SK-N-SH (cell line): ENCODE measurements around the gene RNASEH2B.

ENCODE experiments used
- CTCF ChIP-seq: fragments of 200-600 bp; sonication (generic); IDR thresholded peaks from 2 replicates; pipeline ENCODE4 v1.6.1; 2017; ENCODE audit warnings: antibody characterized with exemption, mild to moderate bottlenecking, moderate library complexity
- JUND ChIP-seq: IDR thresholded peaks from 2 replicates; pipeline ENCODE4 v1.4.0; 2012
- POLR2AphosphoS5 ChIP-seq: IDR thresholded peaks from 2 replicates; pipeline ENCODE4 v1.6.1; 2012; ENCODE audit warnings: low read depth, low read length
- TAF1 ChIP-seq: IDR thresholded peaks from 2 replicates; pipeline ENCODE4 v1.6.1; 2012; ENCODE audit warnings: low read depth, mild to moderate bottlenecking, low read length, moderate library complexity, borderline replicate concordance

GRCh38 chr13:51000571-51001260 lies 91.1 kb downstream of the RNASEH2B start:
- TF ChIP-seq TAF1, result no peak
- TF ChIP-seq JUND, result no peak
- no peak for TF ChIP-seq CTCF
- no peak for TF ChIP-seq POLR2AphosphoS5
